NT2/D1 (cell line): Measurements from ENCODE around the gene WDR90.

Experiments used
- SUZ12 ChIP-seq: IDR thresholded peaks from 2 replicates; pipeline ENCODE4 v1.6.1; 2011; ENCODE audit not compliant: insufficient read length, insufficient read depth; ENCODE audit errors: extremely low read depth
- YY1 ChIP-seq: IDR thresholded peaks from 2 replicates; pipeline ENCODE4 v1.6.1; 2011; ENCODE audit not compliant: insufficient read length, insufficient read depth
- ZNF274 ChIP-seq: IDR thresholded peaks from 2 replicates; pipeline ENCODE4 v1.6.1; 2011; ENCODE audit warnings: mild to moderate bottlenecking, low read depth, low read length

GRCh38 chr16:629833-630248, 19.3 kb upstream of the WDR90 start:
- no peak for TF ChIP-seq YY1
- no peak for TF ChIP-seq SUZ12
- no peak for TF ChIP-seq ZNF274
